ENCODE results near the gene SEZ6.
"Not testable (repeated sequence)": the region's sequence is repeated elsewhere in the genome, so short reads cannot be mapped to it uniquely, and the experiment has no call there.

The SEZ6 gene

DNA sequence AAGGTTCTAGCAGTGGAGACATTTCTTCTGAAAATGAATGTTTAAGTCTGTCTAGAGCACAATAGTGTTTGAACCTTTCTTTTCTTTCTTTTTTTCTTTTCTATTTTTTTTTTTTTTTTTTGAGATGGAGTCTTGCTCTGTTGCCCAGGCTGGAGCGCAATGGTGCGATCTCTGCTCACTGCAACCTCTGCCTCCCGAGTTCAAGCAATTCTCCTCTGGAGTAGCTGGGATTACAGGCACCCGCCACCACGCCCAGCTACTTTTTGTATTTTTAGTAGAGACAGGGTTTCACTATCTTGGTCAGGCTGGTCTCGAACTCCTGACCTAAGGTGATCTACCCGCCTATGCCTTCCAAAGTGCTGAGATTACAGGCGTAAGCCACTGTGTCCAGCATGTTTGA, 71.3 kb downstream of the SEZ6 start:
- DNase-seq (ENCODE audit: low spot score), result not testable (repeated sequence)

DNA sequence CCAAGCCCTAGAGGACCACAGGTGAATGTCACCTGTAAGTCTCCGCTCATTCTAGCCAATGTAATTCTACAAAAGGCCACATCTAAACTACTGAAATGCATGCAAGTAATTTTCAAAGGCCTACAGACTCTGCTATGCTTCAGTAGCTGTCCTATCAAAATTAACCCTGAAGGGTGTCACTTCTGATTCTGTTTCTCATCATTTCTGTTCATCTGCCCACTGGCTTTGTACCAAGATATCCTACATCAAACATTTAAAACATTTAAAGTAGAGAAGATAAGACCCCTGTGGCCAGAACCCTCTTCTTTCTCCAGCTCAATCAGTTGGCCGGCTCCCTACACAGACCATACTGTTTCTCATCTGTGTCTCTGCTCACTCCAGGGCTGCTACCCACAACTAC, 76.0 kb downstream of the SEZ6 start:
- DNase-seq (ENCODE audit: low spot score), result no peak

DNA sequence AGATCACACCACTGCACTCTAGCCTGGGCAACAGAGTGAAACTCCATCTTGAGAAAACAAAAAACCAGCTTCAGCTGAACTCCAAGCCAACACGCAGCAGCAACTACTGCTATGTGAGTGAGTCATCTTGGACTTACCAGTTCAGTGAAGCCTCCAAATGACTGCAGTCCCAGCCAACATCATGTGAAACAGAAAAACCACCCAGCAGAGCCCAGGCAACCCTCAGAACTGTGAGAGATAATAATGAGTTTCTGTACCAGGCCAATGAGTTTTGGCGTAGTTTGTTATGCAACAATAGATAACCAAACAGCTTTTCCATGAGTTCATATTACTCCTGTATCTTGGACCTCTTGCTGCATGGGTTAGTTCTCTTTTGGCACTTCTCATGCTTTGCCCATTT, 77.8 kb downstream of the SEZ6 start:
- peak; percentile 58 for DNase-seq (ENCODE audit: low spot score)

- no peak for DNase-seq (ENCODE audit: low spot score)
Measured at GRCh38 chr17:28926786-28927185, 79.0 kb downstream of the SEZ6 start.

- no peak for DNase-seq (ENCODE audit: low spot score)
Measured at GRCh38 chr17:28926366-28926765, 79.5 kb downstream of the SEZ6 start.

- peak; percentile 88 for DNase-seq (ENCODE audit: low spot score)
Measured at GRCh38 chr17:28925912-28926365, 79.9 kb downstream of the SEZ6 start.

GRCh38 chr17:28920201-28920600, 85.6 kb downstream of the SEZ6 start:
- no peak for DNase-seq (ENCODE audit: low spot score)

DNA sequence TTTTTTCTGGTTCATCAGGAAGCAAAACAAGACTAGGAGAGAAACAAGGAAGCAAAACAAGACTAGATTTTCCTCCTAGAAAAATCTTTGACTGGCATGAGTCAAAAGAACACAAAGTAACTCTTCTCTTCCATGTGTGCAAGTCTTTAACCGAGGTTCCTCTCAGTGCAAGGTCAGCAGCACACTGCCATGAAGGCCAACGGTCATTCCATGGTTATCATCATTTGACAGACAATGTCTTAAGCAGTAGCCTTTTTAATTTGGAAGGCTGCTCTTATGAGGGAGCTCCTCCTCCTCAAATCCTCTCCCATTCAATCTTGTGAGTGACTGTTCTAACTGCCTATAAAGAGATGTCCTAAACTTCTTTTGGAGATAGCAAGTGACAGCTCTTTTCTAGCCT, 87.5 kb downstream of the SEZ6 start:
- no peak for DNase-seq (ENCODE audit: low spot score)

DNA sequence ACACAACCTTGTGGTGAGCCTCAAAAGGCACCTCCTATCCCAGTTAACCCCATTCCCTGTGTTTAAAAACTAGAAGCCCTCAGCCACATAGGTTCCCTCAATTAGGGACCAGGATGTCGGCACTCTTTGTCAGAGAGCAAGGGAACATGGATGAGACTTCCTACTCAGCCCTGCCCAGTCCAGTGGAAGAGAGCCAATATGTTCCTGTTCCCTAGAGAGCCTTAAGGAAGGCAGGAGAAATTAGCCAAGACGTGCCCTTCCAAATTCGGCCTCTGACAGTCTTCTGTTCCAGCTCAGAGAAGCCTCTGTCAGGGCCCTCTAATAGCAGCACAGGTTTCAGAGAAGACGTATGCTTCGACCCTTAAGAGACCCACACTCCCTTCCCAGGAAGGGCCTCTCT, 88.4 kb downstream of the SEZ6 start:
- DNase-seq (ENCODE audit: low spot score), result no peak

GRCh38 chr17:28917029-28917428, 88.8 kb downstream of the SEZ6 start:
- DNase-seq (ENCODE audit: low spot score), result no peak

DNA sequence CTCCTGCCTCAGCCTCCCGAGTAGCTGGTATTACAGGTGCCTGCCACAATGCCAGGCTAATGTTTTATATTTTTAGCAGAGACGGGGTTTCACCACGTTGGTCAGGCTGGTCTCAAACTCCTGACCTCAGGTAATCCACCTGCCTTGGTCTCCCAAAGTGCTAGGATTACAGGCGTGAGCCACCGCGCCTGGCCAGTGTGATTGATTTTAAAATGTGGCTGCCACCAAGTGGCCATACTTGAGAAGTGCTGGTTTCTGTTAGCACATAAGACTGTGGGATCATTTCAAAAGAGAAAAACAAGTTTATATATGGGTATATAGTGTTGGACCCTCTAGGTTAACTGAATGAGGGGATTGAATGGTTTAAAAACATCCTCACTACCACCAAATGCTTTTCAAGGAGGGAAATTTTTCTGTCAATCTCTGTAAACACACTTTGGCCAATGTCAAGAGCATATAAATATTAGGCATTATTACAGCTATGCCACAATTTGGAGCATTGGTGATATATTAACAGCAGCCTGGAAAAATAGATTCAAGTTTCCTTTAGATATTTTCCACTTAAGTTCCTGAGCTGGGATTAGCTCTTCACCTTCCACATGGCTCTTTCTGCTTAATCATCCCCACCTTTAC, 89.4 kb downstream of the SEZ6 start:
- peak; percentile 59 for DNase-seq (ENCODE audit: low spot score)

DNA sequence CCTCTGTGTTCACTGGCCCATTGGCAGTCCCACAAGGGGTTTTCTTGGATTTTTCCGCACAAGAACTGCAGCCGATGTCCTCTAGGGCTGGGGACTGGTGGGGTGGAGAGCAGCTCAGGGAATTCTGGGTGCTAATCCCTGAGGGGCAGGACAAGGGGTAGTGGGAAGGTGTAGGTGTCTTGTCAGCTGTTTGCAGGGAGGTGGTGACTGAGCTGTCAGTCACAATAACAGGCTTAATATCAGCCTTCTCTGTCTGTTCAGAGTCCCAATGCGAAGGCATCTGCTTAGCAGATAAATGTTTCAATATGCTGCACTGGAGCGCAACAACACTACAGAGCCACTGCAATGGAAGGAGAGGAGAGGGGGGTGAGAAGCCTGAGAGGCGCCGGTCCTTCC, 92.9 kb downstream of the SEZ6 start:
- no peak for DNase-seq (ENCODE audit: low spot score)

DNA sequence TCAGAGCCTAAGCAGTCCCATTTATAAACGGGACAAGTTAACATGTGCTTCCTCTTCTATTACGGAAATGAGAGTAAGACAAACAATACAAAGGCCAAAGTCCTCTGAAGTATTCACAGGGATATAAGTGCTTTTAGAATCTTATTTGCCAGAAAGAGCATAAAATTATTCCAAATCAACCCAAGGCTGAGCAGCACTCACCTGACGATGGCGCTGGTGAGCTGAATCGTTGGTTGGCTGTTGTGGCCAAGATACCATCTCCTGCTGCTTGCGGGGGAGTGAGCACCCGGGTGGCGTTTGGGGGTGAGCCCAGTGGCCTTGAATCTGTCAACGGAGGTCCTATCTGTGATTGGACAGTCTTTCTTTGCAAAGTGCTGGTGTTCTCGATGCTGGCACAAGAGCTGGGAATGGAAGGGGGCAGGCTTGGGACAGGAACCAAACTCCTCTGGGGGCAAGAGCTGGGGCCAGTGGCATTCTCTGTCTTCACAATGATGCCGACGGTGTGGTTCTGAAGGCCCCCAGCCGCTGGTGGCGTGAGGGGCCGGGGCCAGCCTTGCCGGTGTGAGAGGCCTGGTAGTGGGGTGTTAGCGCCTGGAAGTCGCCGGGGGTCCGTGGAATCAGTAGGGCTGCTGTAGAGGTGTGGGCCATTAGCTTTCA, 93.4 kb downstream of the SEZ6 start:
- DNase-seq (ENCODE audit: low spot score), result no peak

- DNase-seq (ENCODE audit: low spot score), result no peak
Measured at GRCh38 chr17:28911411-28912045, 94.3 kb downstream of the SEZ6 start.

GRCh38 chr17:28910534-28910933, 95.3 kb downstream of the SEZ6 start:
- no peak for DNase-seq (ENCODE audit: low spot score)

DNA sequence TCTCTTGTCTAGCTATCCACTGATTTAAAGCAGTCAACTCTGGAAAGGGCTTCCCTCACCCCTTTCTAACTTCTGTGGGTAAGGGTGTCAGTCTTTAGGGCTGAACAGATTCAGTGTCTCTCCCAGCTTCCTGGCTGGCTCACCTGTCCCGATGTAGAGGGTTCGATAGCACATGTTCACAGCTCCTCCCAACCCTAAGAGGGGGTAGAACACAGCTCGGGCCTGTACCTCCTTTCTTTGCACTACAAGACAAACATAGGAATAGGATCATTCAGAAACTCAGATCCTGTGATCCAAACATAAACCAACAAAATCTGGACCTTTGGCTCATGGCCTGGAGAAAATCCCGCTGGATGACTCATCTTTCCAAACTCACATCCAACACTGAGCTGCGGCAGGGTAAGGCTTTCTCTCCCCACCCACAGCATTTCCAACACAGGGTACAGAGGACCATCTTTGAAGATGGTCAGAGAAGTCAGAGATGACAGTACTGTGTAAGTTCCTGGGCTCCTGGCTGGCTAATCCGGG, 97.1 kb downstream of the SEZ6 start:
- no peak for DNase-seq (ENCODE audit: low spot score)

DNA sequence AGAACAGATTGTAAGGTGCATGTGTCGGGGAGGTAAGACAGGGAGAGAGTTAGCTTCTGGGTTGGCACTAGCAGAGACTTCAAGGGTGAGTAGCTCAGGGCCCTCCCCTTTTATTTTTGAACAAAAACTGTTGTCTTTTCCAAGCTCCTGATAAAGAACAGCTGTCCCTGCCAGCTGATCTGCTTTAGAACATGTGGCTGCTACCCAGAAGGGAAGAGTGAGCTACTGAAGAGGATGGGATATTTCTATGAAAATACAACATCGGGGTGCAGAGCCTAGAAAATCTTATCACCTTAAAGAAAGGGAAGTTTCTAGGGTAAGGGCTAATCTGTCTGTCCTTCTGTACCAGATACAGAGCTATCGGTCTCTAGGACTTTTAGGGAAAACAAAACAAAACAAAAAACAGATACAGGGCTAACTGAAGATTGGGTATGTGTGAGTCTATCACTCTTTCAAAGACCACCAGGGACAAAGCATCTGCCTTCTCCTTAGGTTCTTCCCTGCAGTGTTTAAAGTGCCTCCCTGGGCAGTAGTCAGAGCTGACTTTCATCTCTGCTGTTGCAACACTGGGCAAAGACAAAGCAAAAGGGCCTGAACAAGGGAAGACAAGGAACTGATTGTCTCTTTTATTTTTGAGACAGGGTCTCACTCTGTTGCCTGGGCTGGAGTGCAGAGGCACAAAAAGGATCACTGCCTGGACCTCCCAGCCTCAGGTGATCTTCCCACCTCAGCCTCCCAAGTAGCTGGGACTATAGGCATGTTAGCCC, 97.9 kb downstream of the SEZ6 start:
- DNase-seq (ENCODE audit: low spot score), result no peak

DNA sequence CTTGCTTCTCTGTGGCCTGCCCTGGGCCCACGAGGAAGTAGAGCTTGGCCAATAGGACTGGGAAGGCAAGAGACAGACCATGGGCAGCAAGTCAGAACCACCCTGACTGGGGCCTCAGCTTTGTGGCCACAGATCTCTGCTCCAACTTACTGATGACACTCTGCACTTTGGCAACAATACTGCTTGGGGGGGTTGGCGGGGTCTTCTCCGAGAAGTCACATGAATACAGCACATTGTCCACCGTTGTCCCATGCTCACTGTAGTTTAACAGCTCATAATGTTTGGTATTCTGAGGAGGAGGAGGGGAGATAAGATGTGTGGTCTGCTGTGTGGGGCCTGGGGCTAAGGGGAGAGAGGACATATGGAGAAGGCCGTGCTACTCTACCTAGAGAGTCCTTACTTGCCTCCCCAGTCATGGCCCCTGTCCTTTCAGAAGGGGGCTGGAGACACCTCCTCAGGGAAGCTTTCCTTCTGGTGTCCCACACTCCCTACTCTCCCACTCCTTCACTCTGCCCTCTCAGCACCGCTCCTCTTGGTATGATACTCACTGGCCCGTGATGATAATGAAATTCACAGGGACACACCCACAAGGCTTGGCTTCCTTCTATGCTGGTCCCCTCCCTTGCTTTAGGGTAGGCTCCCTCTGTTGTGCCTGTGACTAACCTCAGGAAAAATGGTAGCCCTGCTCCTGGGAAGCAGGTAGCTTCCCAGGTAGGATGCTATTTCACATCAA, 99.0 kb downstream of the SEZ6 start:
- no peak for DNase-seq (ENCODE audit: low spot score)

- DNase-seq (ENCODE audit: low spot score), result no peak
Measured at GRCh38 chr17:28906276-28906675, 99.6 kb downstream of the SEZ6 start.
